ENCODE data around the gene NYAP1.
"Not testable (repeated sequence)": the region's sequence is repeated elsewhere in the genome, so short reads cannot be mapped to it uniquely, and the experiment has no call there.

NYAP1 gene

GRCh38 chr7:100516135-100516812 lies 32.5 kb downstream of the NYAP1 start:
- H3K9me3 ChIP-seq = no peaks in the 10 kb centered on the region
- H3K4me1 ChIP-seq = no peaks in the 10 kb centered on the region; the same call in 1 of the 2 replicates
- H3K36me3 ChIP-seq = no peaks in the 10 kb centered on the region
- H3K27me3 ChIP-seq = no peaks in the 10 kb centered on the region
- no peak for DNase-seq
- H3K4me3 ChIP-seq (ENCODE audit: low read depth, low read length) = no peak overlapping the region
- TF ChIP-seq, protein P1, sequence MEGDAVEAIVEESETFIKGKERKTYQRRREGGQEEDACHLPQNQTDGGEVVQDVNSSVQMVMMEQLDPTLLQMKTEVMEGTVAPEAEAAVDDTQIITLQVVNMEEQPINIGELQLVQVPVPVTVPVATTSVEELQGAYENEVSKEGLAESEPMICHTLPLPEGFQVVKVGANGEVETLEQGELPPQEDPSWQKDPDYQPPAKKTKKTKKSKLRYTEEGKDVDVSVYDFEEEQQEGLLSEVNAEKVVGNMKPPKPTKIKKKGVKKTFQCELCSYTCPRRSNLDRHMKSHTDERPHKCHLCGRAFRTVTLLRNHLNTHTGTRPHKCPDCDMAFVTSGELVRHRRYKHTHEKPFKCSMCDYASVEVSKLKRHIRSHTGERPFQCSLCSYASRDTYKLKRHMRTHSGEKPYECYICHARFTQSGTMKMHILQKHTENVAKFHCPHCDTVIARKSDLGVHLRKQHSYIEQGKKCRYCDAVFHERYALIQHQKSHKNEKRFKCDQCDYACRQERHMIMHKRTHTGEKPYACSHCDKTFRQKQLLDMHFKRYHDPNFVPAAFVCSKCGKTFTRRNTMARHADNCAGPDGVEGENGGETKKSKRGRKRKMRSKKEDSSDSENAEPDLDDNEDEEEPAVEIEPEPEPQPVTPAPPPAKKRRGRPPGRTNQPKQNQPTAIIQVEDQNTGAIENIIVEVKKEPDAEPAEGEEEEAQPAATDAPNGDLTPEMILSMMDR (IDR thresholded peaks at IDR 0.05; ENCODE audit: low read depth, low read length) = no peak

DNA sequence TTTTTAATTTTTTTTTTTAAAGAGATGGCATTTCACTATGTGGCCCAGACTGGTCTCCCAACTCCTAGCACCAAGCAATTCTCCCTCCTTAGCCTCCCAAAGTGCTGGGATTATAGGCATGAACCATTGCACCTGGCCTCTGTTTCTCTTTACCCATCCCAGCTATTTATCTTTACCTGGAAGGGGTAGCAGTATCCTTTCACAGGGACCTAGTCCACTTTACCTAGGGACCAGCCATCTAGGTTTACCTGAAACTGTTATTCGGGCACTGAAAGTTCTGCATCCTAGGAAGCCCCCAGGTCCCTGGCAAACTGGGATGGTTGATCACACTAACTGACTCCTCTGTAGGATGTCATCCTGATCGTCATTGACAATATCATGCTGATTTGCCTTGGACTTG lies 33.6 kb downstream of the NYAP1 start:
- Histone ChIP-seq H3K4me3 (ENCODE audit: low read depth, low read length) (no peak overlapping the region), H3K27me3 (no peaks in the 10 kb centered on the region), H3K4me1 (no peaks in the 10 kb centered on the region; the same call in 1 of the 2 replicates), H3K36me3 (no peaks in the 10 kb centered on the region), H3K9me3 (no peaks in the 10 kb centered on the region)
- TF ChIP-seq, protein P1 (IDR thresholded peaks at IDR 0.05; ENCODE audit: low read depth, low read length) = no peak
- no peak for DNase-seq

DNA sequence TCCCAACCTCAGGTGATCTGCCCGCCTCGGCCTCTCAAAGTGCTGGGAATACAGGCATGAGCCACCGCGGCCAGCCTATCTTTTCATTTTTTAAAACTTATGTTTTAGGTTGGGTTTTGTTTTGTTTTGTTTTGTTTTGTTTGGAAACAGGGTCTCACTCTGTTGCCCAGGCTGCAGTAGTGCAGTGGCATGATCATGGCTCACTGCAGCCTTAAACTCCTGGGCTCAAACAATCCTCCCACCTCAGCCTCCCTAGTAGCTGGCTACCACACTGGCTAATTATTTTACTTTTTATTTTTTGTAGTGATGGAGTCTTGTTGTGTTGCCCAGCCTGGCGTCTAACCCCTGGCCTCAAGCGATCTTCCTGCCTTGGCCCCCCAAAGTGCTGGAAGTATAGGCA lies 35.9 kb downstream of the NYAP1 start:
- Histone ChIP-seq H3K4me1 (no peaks in the 10 kb centered on the region; the same call in 1 of the 2 replicates), H3K4me3 (ENCODE audit: low read depth, low read length) (no peak overlapping the region), H3K27me3 (no peaks in the 10 kb centered on the region), H3K36me3 (no peaks in the 10 kb centered on the region), H3K9me3 (no peaks in the 10 kb centered on the region)
- TF ChIP-seq, protein P1 (IDR thresholded peaks at IDR 0.05; ENCODE audit: low read depth, low read length) = no peak
- no peak for DNase-seq

DNA sequence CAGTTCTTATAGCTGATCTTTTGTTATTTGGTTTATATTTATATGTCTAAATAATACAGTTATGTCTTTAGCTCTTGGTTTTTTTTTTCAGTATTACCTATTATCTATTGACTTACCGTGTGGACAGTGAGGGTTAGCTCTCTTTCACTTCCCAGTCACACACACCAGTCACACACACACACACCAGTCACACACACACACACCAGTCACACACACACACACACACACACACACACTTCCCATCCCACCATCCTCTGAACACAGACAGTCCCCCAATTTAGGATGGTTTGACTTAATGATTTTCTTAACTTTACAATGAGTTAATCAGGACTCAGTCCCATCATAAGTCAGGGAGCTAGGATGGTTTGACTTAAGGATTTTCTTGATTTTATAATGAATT lies 36.4 kb downstream of the NYAP1 start:
- Histone ChIP-seq H3K4me1 (no peaks in the 10 kb centered on the region; the same call in 1 of the 2 replicates), H3K9me3 (no peaks in the 10 kb centered on the region), H3K36me3 (no peaks in the 10 kb centered on the region), H3K27me3 (no peaks in the 10 kb centered on the region), H3K4me3 (ENCODE audit: low read depth, low read length) (no peak overlapping the region)
- no peak for DNase-seq
- TF ChIP-seq, protein P1 (IDR thresholded peaks at IDR 0.05; ENCODE audit: low read depth, low read length) = no peak

DNA sequence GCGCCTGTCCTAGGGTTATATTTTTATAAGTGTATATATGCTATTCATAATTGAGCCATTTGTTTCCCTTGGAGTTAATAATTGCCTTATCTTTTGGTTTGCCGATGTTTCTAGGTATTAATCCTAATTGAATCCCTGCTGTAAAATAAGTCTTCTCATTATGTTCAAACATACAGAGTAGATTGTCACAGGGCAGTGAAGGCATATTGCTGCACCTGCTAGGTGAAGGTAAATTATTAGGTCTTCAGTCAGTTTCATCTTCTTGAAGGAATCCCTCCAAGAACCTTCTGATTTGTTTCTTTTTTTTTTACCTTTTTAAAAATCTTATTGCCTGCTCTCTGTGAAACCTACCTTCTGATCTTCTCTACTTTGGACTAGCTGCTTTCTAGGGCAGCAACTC lies 37.3 kb downstream of the NYAP1 start:
- Histone ChIP-seq H3K4me1 (no peaks in the 10 kb centered on the region), H3K4me3 (ENCODE audit: low read depth, low read length) (no peak overlapping the region), H3K27me3 (no peaks in the 10 kb centered on the region), H3K36me3 (no peaks in the 10 kb centered on the region), H3K9me3 (no peaks in the 10 kb centered on the region)
- DNase-seq = no peak
- TF ChIP-seq, protein P1 (IDR thresholded peaks at IDR 0.05; ENCODE audit: low read depth, low read length) = no peak

GRCh38 chr7:100521909-100522593 lies 38.3 kb downstream of the NYAP1 start:
- not testable (repeated sequence) for H3K36me3 ChIP-seq; DNase-seq; H3K4me1 ChIP-seq; H3K27me3 ChIP-seq; H3K9me3 ChIP-seq; H3K4me3 ChIP-seq (ENCODE audit: low read depth, low read length)

DNA sequence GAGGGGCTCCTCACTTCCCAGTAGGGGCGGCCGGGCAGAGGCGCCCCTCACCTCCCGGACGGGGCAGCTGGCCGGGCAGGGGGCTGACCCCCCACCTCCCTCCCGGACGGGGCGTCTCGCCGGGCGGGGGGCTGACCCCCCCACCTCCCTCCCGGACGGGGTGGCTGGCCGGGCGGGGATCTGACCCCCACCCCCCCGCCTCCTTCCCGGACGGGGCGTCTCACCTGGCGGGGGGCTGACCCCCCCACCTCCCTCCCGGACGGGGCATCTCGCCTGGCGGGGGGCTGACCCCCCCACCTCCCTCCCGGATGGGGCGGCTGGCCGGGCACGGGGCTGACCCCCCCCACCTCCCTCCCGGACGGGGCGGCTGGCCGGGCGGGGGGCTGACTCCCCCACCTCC lies 39.5 kb downstream of the NYAP1 start:
- H3K4me1 ChIP-seq; H3K27me3 ChIP-seq; H3K4me3 ChIP-seq (ENCODE audit: low read depth, low read length); H3K36me3 ChIP-seq; H3K9me3 ChIP-seq; DNase-seq: not testable (repeated sequence)

DNA sequence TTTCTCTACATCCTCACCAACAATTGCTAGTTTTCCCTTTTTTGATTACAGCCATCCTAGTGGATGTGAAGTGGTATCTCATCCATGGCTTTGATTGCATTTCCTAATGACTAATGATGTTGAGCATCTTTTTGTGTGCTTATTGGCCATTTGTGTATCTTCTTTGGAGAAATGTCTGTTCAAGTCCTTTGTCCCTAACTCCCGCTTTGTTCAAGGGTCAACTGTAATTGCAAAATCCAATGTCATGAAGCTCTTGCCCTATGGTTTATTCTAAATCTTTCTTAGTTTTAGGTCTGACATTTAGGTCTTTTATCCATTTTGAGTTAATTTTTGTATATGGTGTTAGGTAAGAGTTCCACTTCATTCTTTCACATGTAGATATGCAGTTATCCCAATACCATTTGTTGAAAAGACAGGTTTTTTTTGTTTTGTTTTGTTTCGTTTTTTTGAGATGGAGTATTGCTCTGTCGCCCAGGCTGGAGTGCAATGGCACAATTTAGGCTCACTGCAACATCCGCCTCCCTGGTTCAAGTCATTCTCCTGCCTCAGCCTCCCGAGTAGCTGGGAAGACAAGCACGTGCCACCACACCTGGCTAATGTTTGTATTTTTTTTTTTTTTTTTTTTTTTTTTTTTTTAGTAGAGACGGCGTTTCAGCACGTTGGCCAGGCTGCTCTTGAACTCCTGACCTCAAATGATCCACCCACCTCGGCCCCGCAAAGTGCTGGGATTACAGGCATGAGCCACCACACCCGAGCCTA lies 44.6 kb downstream of the NYAP1 start:
- not testable (repeated sequence) for DNase-seq; H3K36me3 ChIP-seq; H3K9me3 ChIP-seq; H3K4me1 ChIP-seq; H3K27me3 ChIP-seq; H3K4me3 ChIP-seq (ENCODE audit: low read depth, low read length)
